Testis (tissue), 3 donors: Measurements from ENCODE around the gene SEL1L3. TPM values are rescaled to one million over a fixed set of nuclear protein-coding genes. Genes with fewer than 3 reads are reported as not detected.
"Not testable (repeated sequence)": the region's sequence is repeated elsewhere in the genome, so short reads cannot be mapped to it uniquely, and the experiment has no call there.

Experiments used
- DNase-seq: peaks from one replicate; pipeline ENCODE4 v3.0.0-alpha.2; 2019
- H3K27ac ChIP-seq, 2 donors: fragments of 200-600 bp; sonication (generic); one replicate each; pipeline ENCODE4 v1.5.1; 2019
- H3K27me3 ChIP-seq: fragments of 200-600 bp; sonication (generic); one replicate; pipeline ENCODE4 v1.5.1; 2019
- H3K36me3 ChIP-seq: fragments of 200-600 bp; sonication (generic); one replicate; pipeline ENCODE4 v1.5.1; 2017; ENCODE audit warnings: low read depth; ENCODE audit errors: missing control alignments
- H3K4me1 ChIP-seq: fragments of 200-600 bp; sonication (generic); one replicate; pipeline ENCODE4 v1.5.1; 2019
- H3K4me3 ChIP-seq, 2 donors: fragments of 200-600 bp; sonication (generic); one replicate each; pipeline ENCODE4 v1.5.1; 2017 to 2019
- H3K9me3 ChIP-seq: fragments of 200-600 bp; sonication (generic); one replicate; pipeline ENCODE4 v1.5.1; 2017
- CTCF ChIP-seq, 3 experiments: fragments of 450-650 bp in 2 of 3; fragments of 200-600 bp in 1 of 3; sonication (generic) in 1 of 3; IDR thresholded peaks; one replicate each; pipeline ENCODE4 v1.5.1; 2016 to 2019; ENCODE audit warnings: antibody characterized with exemption in 3 of 3, mild to moderate bottlenecking in 2 of 3, moderate library complexity in 1 of 3
- POLR2A ChIP-seq: fragments of 450-650 bp; IDR thresholded peaks from one replicate; pipeline ENCODE4 v1.6.1; 2017; ENCODE audit warnings: antibody characterized with exemption, mild to moderate bottlenecking, moderate library complexity
- WGBS, 2 donors: methylation state at CpG; one replicate each; pipeline ENCODE4 v1.1.5; 2018; 5-methylcytosine and 5-hydroxymethylcytosine counted together
- intact Hi-C: fragments of 100-400 bp; cut with DNase I; formaldehyde crosslinking; loops from one replicate; pipeline ENCODE4 v1.15.1; 2023; ENCODE audit warnings: low total_unique reads
- polyA plus RNA-seq: library from polyadenylated mRNA; stranded (reverse); fragments of 350-450 nt; fragmentation: Illumina TruSeq; extraction: RNeasy Lipid Tissue Mini Kit (QIAGEN cat#74804); gene quantifications from one replicate; pipeline ENCODE4 v1.2.3, GENCODE V29; 2014; ENCODE audit warnings: low read depth, low replicate concordance; ENCODE audit not compliant: insufficient read depth
- total RNA-seq, 2 donors: library from RNA; depleted of rRNA; stranded (reverse); fragments of >200 nt; gene quantifications; one replicate each; pipeline ENCODE4 v1.2.3, GENCODE V29; 2016

Gene SEL1L3
- total and polyA plus RNA-seq, 3 donors from 2014 or later = 5.0 to 15.6 (median 6.9) TPM

- intact Hi-C loops = no loop called here
- WGBS, 2 donors = 89 to 93% methylated on average over 2 of the region's 2 CpGs
- TF ChIP-seq POLR2A (no peak), CTCF (IDR thresholded peaks at IDR 0.05) (no peak)
- Histone ChIP-seq H3K4me3 (no peak overlapping the region), H3K9me3 (no peaks in the 10 kb centered on the region), H3K36me3 (no peaks in the 10 kb centered on the region), H3K27ac (no peak overlapping the region), H3K27me3 (no peaks in the 10 kb centered on the region), H3K4me1 (no peaks in the 10 kb centered on the region)
- no peak for DNase-seq
Measured at GRCh38 chr4:25870081-25870480, 7.3 kb upstream of the SEL1L3 start.

GRCh38 chr4:25867781-25868294, 5.0 kb upstream of the SEL1L3 start:
- Histone ChIP-seq H3K4me3 (no peak overlapping the region), H3K27ac (no peak overlapping the region), H3K4me1 (no peaks in the 10 kb centered on the region), H3K36me3 (no peaks in the 10 kb centered on the region), H3K27me3 (no peaks in the 10 kb centered on the region), H3K9me3 (no peaks in the 10 kb centered on the region)
- no peak for DNase-seq
- TF ChIP-seq POLR2A (no peak), CTCF (IDR thresholded peaks at IDR 0.05) (no peak)
- 80 to 92% methylated on average over 6 of the region's 6 CpGs for WGBS, 2 donors
- intact Hi-C loops = no loop called here

GRCh38 chr4:25866401-25866800, 3.6 kb upstream of the SEL1L3 start:
- H3K4me1 ChIP-seq, DNase-seq, H3K9me3 ChIP-seq, intact Hi-C loops, H3K27me3 ChIP-seq, H3K27ac ChIP-seq, H3K4me3 ChIP-seq, H3K36me3 ChIP-seq: not testable (repeated sequence)
- WGBS, 2 donors = 50 to 65% methylated on average over 4 of the region's 4 CpGs

- 73 to 79% methylated on average over 4 of the region's 4 CpGs for WGBS, 2 donors
- Histone ChIP-seq H3K36me3 (no peaks in the 10 kb centered on the region), H3K4me1 (no peaks in the 10 kb centered on the region), H3K4me3 (no peak overlapping the region), H3K27me3 (no peaks in the 10 kb centered on the region), H3K27ac (no peak overlapping the region), H3K9me3 (no peaks in the 10 kb centered on the region)
- intact Hi-C loops = no loop called here
- TF ChIP-seq POLR2A (no peak), CTCF (IDR thresholded peaks at IDR 0.05) (no peak)
- no peak for DNase-seq
Measured at GRCh38 chr4:25865586-25865985, 2.8 kb upstream of the SEL1L3 start.

- H3K27me3 ChIP-seq = no peaks in the 10 kb centered on the region
- no peak overlapping the region for H3K27ac ChIP-seq
- H3K4me1 ChIP-seq = no peaks in the 10 kb centered on the region
- peak overlapping the region; percentile 37 to 56 for H3K4me3 ChIP-seq
- no peaks in the 10 kb centered on the region for H3K36me3 ChIP-seq
- TF ChIP-seq POLR2A = no peak
- no peak for TF ChIP-seq CTCF (IDR thresholded peaks at IDR 0.05)
- intact Hi-C loops = no loop called here
- H3K9me3 ChIP-seq = no peaks in the 10 kb centered on the region
- no peak for DNase-seq
- WGBS, 2 donors = 51 to 67% methylated on average over 28 to 29 of the region's 29 CpGs
Measured at GRCh38 chr4:25863831-25864418, 1.1 kb upstream of the SEL1L3 start.
